Measurements from ENCODE around the gene MIS12.
A peak's percentile ranks its signal among the peaks of the same experiment; 100 is the strongest.

The MIS12 gene

GRCh38 chr17:5486206-5487124, at the start of gene MIS12:
TSS of gene MIS12 (plus strand) at chr17:5486566. CDS start at chr17:5488863, 2,297 bp downstream.
- DNase-seq (ENCODE audit: low read depth in 3 of 3): peak; percentile 95 to 98 (median 97)

- no peak for DNase-seq (ENCODE audit: low read depth in 3 of 3)
Measured at GRCh38 chr17:5437721-5438317, 48.5 kb upstream of the MIS12 start.

GRCh38 chr17:5438716-5439445, 47.5 kb upstream of the MIS12 start, which contains the start of gene C1QBP:
TSS of gene C1QBP (minus strand) at chr17:5439155. CDS start at chr17:5439073, 82 bp downstream.
- peak; percentile 84 to 88 (median 85) for DNase-seq (ENCODE audit: low read depth in 3 of 3)

GRCh38 chr17:5439446-5439764, 47.0 kb upstream of the MIS12 start:
- no peak for DNase-seq (ENCODE audit: low read depth in 3 of 3)

- no peak for DNase-seq (ENCODE audit: low read depth in 3 of 3)
Measured at GRCh38 chr17:5443728-5444127, 42.6 kb upstream of the MIS12 start.

GRCh38 chr17:5444209-5444608, 42.2 kb upstream of the MIS12 start:
- DNase-seq (ENCODE audit: low read depth in 3 of 3): no peak

GRCh38 chr17:5446786-5447185, 39.6 kb upstream of the MIS12 start:
- no peak for DNase-seq (ENCODE audit: low read depth in 3 of 3)

GRCh38 chr17:5464717-5465507, 21.5 kb upstream of the MIS12 start:
- DNase-seq (ENCODE audit: low read depth in 3 of 3): no peak

- no peak for DNase-seq (ENCODE audit: low read depth in 3 of 3)
Measured at GRCh38 chr17:5466295-5466694, 20.1 kb upstream of the MIS12 start.

- DNase-seq (ENCODE audit: low read depth in 3 of 3): no peak
Measured at GRCh38 chr17:5467416-5467815, 18.9 kb upstream of the MIS12 start.

- DNase-seq (ENCODE audit: low read depth in 3 of 3): peak in 1 of 3 donors; percentile 13
Measured at GRCh38 chr17:5468075-5468473, 18.3 kb upstream of the MIS12 start.

GRCh38 chr17:5472511-5472910, 13.9 kb upstream of the MIS12 start:
- DNase-seq (ENCODE audit: low read depth in 3 of 3): no peak

- no peak for DNase-seq (ENCODE audit: low read depth in 3 of 3)
Measured at GRCh38 chr17:5473906-5474305, 12.5 kb upstream of the MIS12 start.

- no peak for DNase-seq (ENCODE audit: low read depth in 3 of 3)
Measured at GRCh38 chr17:5478992-5479391, 7.4 kb upstream of the MIS12 start.

GRCh38 chr17:5480962-5481361, 5.4 kb upstream of the MIS12 start:
- no peak for DNase-seq (ENCODE audit: low read depth in 3 of 3)

- no peak for DNase-seq (ENCODE audit: low read depth in 3 of 3)
Measured at GRCh38 chr17:5481451-5481850, 4.9 kb upstream of the MIS12 start.

GRCh38 chr17:5485270-5486205, 828 bp upstream of the MIS12 start, which contains the start of gene DERL2:
TSS of gene DERL2 (minus strand) at chr17:5486178. CDS start at chr17:5486161, 17 bp downstream.
- DNase-seq (ENCODE audit: low read depth in 3 of 3): no peak

- no peak for DNase-seq (ENCODE audit: low read depth in 3 of 3)
Measured at GRCh38 chr17:5488752-5489151, 2.4 kb downstream of the MIS12 start.

- no peak for DNase-seq (ENCODE audit: low read depth in 3 of 3)
Measured at GRCh38 chr17:5492970-5493369, 6.6 kb downstream of the MIS12 start.

GRCh38 chr17:5499476-5500231, 13.3 kb downstream of the MIS12 start:
- no peak for DNase-seq (ENCODE audit: low read depth in 3 of 3)

Data from stimulated activated CD4-positive, alpha-beta T cell treated with anti-CD3 and anti-CD28 coated beads, TNF-alpha, amount 100 ng/mL, for 48 hours (primary cell).